Type B pancreatic cell (in vitro differentiated cells): ENCODE data around the gene TPPP. TPM values are rescaled to one million over a fixed set of nuclear protein-coding genes. Genes with fewer than 3 reads are reported as not detected.
A peak's percentile ranks its signal among the peaks of the same experiment; 100 is the strongest.

Experiments
- DNase-seq: peaks from one replicate; pipeline ENCODE4 v3.0.0; 2021; ENCODE audit warnings: mixed read lengths; ENCODE audit not compliant: unreplicated experiment; ENCODE audit errors: extremely low spot score
- H3K27ac Mint-ChIP-seq: 2 replicates; pipeline ENCODE4 v1.8.0; 2021; ENCODE audit warnings: mild to moderate bottlenecking, mixed read lengths
- H3K27me3 Mint-ChIP-seq: 2 replicates; pipeline ENCODE4 v1.8.0; 2021; ENCODE audit warnings: mixed read lengths
- H3K36me3 Mint-ChIP-seq: 2 replicates; pipeline ENCODE4 v1.8.0; 2021; ENCODE audit warnings: mixed read lengths
- H3K4me1 Mint-ChIP-seq: one replicate; pipeline ENCODE4 v1.8.0; 2021; ENCODE audit warnings: mixed read lengths; ENCODE audit not compliant: unreplicated experiment
- H3K4me3 Mint-ChIP-seq: 2 replicates; pipeline ENCODE4 v1.8.0; 2021; ENCODE audit warnings: mild to moderate bottlenecking, mixed read lengths
- H3K9me3 Mint-ChIP-seq: 2 replicates; pipeline ENCODE4 v1.8.0; 2021; ENCODE audit warnings: mixed read lengths
- total RNA-seq: library from RNA; stranded (reverse); gene quantifications from 2 replicates; pipeline ENCODE4 v1.2.1, GENCODE V29; 2021; ENCODE audit warnings: low replicate concordance
- TF ChIP-seq, protein P1 (sequence below): fragments of 200-600 bp; sonication (generic); conservative IDR thresholded peaks from 2 replicates; pipeline ENCODE4 v1.5.0; 2021; ENCODE audit warnings: antibody characterized with exemption, mild to moderate bottlenecking

TPPP gene
- total RNA-seq, 1 donor from 2014 or later = 5.0 TPM

DNA sequence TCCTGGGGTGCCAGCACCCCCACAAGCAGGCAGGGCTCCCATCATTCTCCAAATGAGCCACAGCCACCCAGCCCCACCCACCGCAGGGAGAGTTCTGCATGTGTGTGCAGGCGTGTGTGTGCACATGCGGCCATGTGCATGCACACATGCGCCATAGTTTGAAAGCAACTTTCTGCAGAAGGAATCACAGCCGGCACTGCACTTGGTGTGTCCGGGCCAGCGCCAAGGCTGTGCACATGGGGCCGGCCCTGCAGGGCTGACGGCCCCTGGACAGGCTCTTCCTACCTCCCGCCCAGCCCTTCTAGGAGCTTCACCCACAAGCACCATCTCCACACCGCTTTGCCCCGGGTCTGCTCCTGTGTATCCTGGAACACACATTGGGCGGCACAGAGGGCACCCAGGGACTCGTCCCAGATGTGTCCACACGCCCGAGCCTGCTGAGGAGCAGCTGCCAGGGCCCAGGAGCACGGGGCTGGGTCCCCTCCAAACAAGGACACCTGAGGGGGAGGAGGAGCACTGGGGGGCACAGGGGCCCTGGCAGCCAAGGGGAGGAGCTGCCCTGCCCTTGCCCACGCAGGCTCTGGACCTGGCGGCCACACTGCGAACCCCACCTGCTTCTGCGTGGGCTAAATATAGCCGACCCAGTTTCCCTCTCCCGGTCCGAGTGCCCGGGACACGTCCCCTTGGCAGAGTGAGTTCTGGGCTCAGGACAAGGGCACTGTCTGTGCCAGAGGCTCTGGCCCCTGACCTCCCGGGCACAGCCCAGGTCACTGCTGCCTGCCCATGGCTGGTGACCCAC lies 19.1 kb downstream of the TPPP start:
- H3K27me3 Mint-ChIP-seq = peaks cover 5% of the 10 kb centered on the region
- TF ChIP-seq, protein P1, sequence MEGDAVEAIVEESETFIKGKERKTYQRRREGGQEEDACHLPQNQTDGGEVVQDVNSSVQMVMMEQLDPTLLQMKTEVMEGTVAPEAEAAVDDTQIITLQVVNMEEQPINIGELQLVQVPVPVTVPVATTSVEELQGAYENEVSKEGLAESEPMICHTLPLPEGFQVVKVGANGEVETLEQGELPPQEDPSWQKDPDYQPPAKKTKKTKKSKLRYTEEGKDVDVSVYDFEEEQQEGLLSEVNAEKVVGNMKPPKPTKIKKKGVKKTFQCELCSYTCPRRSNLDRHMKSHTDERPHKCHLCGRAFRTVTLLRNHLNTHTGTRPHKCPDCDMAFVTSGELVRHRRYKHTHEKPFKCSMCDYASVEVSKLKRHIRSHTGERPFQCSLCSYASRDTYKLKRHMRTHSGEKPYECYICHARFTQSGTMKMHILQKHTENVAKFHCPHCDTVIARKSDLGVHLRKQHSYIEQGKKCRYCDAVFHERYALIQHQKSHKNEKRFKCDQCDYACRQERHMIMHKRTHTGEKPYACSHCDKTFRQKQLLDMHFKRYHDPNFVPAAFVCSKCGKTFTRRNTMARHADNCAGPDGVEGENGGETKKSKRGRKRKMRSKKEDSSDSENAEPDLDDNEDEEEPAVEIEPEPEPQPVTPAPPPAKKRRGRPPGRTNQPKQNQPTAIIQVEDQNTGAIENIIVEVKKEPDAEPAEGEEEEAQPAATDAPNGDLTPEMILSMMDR = no peak

DNA sequence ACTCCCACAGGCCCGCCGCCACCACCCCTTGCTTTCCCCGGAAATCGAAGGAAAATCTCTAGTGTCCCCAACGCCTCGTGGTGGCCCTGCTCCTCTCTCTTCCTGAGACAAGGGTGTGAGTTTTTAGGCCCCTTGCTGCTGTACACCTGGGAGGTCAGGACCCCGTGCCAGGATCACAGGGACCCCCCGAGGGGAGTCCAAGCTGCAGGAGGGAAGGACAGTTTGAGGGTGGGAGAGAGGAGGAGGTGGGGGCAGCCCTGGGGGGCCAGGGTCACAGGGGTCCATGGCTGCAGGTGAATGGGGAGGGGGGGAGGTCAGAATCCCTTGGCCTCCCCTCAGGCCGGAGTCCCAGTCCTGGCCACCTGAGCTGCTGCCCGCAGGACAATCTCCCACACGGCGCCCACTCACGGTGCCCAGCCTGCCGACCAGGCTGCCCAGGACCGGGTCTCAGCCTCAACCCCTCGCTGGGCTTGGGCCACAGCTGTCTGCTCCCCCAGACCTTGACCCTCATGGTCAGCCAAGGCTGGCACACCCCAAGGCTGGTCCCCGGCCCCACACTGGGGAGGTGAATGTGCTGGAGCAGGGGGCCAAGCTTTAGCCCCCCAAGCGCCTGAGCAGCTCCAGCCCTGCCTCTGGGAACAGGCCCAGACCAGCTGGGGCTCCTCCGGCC lies 19.9 kb downstream of the TPPP start:
- Mint-ChIP-seq H3K4me1 (peaks cover 6% of the 10 kb centered on the region), H3K27me3 (peaks cover 5% of the 10 kb centered on the region), H3K36me3 (no peaks in the 10 kb centered on the region), H3K4me3 (peak overlapping the region; percentile 74), H3K9me3 (no peaks in the 10 kb centered on the region), H3K27ac (peak overlapping the region; percentile 89)
- DNase-seq = peak; percentile 62
- TF ChIP-seq, protein P1 = no peak

More for the DNA sequence above, 19.1 kb downstream of the TPPP start:
- Mint-ChIP-seq H3K36me3 (no peaks in the 10 kb centered on the region), H3K9me3 (no peaks in the 10 kb centered on the region), H3K4me3 (no peak overlapping the region), H3K27ac (no peak overlapping the region), H3K4me1 (peaks cover 6% of the 10 kb centered on the region)
- DNase-seq = peak; percentile 69

DNA sequence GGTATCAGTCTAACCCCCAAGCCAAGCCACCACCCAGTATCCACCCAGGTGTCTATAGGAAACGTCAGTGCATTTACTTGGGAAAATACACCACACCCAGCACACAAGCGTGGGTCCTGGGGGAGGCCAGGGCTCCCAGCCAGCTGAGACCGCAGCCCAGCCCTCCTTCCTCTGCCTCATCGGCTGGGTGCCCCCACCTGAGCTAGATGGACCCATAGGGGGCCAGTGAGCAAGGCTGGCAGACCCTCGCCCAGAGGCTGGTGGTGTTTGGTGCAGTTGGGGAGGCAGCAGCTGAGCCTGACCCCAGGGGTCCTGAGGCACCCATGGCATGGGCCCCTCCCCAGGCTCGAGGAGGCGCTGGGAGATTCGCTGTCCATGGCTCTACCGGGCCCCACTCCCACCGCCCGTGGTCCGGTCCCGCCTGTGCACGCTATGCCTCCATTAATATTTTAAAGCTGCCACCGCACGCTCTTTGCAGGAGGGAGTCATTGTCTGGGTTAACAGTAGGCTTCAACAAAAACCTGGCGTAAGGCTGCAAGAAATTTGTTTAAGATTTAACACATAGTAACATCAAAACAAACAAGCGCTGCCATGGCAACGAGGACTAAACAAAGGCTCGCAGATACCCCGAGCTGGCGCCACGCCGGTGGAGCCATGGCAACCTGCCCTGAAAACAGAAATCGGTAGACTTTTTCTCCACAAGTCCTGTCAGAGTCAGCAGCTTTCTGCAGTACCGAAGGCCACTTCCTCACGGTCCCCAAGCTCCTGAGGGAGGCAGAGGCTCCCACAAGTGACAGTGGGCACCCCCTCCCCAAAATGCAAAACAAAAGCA lies 20.6 kb downstream of the TPPP start:
- peak overlapping the region; percentile 89 for H3K27ac Mint-ChIP-seq

DNA sequence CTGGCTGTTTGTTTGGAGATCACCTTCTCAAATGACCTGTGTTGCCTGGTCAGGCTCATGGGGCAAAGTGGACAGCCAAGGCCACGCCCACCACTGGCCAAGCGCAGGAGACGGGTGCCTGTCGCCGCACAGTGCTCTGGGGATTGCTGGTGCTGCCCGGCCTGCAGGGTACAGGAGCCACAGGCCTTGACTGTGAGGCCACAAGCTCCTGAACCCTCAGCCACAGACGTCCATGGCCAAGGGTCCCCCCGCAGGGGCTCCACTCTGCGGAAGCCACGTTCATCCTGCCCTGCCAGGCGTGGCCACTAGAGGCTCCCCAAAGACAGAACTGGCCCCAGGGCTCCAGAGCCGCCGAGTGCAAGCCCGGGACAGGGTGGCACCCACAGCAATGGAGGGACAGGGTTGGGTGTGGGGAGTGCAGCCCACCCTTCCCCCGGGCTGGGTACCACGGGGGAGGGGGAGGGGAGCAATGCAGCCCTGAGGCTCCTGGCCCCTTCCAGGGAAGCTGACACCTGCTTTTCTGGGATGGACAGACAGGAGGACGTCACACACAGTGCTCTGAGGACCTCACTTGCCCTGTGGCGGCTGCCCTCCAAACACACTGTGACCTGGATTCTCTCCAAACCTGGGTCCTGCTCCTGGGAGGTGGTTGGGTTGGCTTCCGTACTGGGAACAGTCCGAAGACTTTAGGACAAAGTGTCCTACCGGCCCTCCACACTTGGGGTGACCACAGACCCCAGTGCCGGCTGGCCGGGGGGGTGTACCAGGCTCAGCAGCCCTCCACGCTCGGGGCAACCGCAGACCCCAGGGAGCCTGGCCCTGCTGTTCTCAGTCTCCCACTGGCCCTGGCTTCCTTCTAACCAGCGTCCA lies 21.5 kb downstream of the TPPP start:
- Mint-ChIP-seq H3K4me1 (peaks cover 6% of the 10 kb centered on the region), H3K27me3 (peaks cover 5% of the 10 kb centered on the region), H3K4me3 (no peak overlapping the region), H3K36me3 (peaks cover 5% of the 10 kb centered on the region), H3K9me3 (no peaks in the 10 kb centered on the region), H3K27ac (no peak overlapping the region)
- DNase-seq = peak; percentile 67
- TF ChIP-seq, protein P1 = peak; percentile 94

More for the DNA sequence above, 20.6 kb downstream of the TPPP start:
- H3K4me3 Mint-ChIP-seq = peak overlapping the region; percentile 74
- TF ChIP-seq, protein P1 = no peak
- DNase-seq = peak; percentile 83
- H3K9me3 Mint-ChIP-seq = no peaks in the 10 kb centered on the region
- peaks cover 5% of the 10 kb centered on the region for H3K27me3 Mint-ChIP-seq
- H3K36me3 Mint-ChIP-seq = peaks cover 1% of the 10 kb centered on the region
- peaks cover 6% of the 10 kb centered on the region for H3K4me1 Mint-ChIP-seq
